ENCODE results near the gene DCK. TPM values are rescaled to one million over a fixed set of nuclear protein-coding genes. Genes with fewer than 3 reads are reported as not detected.

DCK gene
- total RNA-seq, 1 experiment from 2014 or later: 12.9 TPM

DNA sequence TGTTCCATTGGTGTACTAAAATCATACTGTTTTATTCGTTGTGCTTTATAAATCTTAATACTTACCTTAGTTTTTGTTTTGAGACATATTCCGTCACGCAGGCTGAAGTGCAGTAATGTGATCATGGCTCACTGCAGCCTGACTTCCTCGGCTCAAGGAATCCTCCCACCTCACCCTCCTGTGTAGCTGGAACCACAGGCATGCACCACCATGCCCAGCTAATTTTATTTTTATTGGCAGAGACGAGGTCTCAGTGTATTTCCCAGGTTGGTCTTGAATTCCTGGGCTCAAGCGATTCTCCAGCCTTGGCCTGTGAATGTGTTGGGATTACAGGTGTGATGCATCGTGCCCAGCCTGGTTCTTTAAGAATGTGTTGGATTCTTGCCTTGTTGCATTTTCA is 24.4 kb upstream of the DCK start:
- Mint-ChIP-seq H3K27me3 (ENCODE audit: unreplicated experiment) (no peaks in the 10 kb centered on the region), H3K4me1 (ENCODE audit: low read depth, unreplicated experiment) (no peaks in the 10 kb centered on the region), H3K4me3 (ENCODE audit: low read depth, unreplicated experiment) (no peak overlapping the region), H3K27ac (ENCODE audit: unreplicated experiment) (no peak overlapping the region), H3K36me3 (ENCODE audit: insufficient read depth, unreplicated experiment) (no peaks in the 10 kb centered on the region), H3K9me3 (ENCODE audit: low read depth, unreplicated experiment) (no peaks in the 10 kb centered on the region)
- CTCF ChIA-PET: no interaction called here
- TF ChIP-seq CTCF (IDR thresholded peaks at IDR 0.05; ENCODE audit: unreplicated experiment): no peak
- BruUV-seq (replicated peaks): no TSS peak
- intact Hi-C loops (cut with micrococcal nuclease; ENCODE audit: unreplicated experiment): no loop called here
- no peak for DNase-seq

GRCh38 chr4:70976252-70976651 is 17.2 kb upstream of the DCK start:
- TF ChIP-seq CTCF (IDR thresholded peaks at IDR 0.05; ENCODE audit: unreplicated experiment): no peak
- no peaks in the 10 kb centered on the region for H3K4me1 Mint-ChIP-seq (ENCODE audit: low read depth, unreplicated experiment)
- DNase-seq: no peak
- H3K36me3 Mint-ChIP-seq (ENCODE audit: insufficient read depth, unreplicated experiment): no peaks in the 10 kb centered on the region
- H3K4me3 Mint-ChIP-seq (ENCODE audit: low read depth, unreplicated experiment): no peak overlapping the region
- CTCF ChIA-PET: no interaction called here
- H3K9me3 Mint-ChIP-seq (ENCODE audit: low read depth, unreplicated experiment): no peaks in the 10 kb centered on the region
- H3K27me3 Mint-ChIP-seq (ENCODE audit: unreplicated experiment): no peaks in the 10 kb centered on the region
- no TSS peak for BruUV-seq (replicated peaks)
- no peak overlapping the region for H3K27ac Mint-ChIP-seq (ENCODE audit: unreplicated experiment)
- intact Hi-C loops (cut with micrococcal nuclease; ENCODE audit: unreplicated experiment): no loop called here

DNA sequence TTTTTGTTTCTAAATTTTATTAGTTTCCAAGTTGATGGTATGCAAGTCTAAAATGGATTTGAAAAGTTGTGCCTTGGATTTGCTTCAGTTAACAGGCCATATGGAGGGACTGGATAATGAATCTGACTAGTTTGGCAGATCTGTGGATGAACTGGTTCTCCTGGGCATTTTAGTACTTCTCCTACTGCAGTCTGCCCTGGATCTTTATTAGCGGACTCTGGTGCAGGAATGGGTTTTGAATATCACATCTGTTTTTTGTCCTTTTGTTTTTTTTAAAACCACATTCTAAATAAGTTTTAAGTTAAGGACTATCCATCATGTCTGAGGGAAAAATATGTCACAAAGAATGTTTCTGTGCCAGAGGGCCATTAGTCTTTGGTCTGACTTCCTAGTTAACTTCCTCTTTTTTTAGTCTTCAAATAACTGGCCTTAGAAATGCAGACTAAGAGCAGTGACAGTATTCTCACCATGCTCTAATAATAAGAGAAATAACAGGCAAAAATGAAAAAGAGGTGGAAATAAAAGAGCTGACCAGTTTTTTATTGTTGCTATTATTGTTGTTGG is 13.9 kb upstream of the DCK start:
- no peaks in the 10 kb centered on the region for H3K4me1 Mint-ChIP-seq (ENCODE audit: low read depth, unreplicated experiment)
- no peaks in the 10 kb centered on the region for H3K9me3 Mint-ChIP-seq (ENCODE audit: low read depth, unreplicated experiment)
- no peaks in the 10 kb centered on the region for H3K27me3 Mint-ChIP-seq (ENCODE audit: unreplicated experiment)
- no peak for DNase-seq
- no peak for TF ChIP-seq CTCF (IDR thresholded peaks at IDR 0.05; ENCODE audit: unreplicated experiment)
- no peak overlapping the region for H3K27ac Mint-ChIP-seq (ENCODE audit: unreplicated experiment)
- intact Hi-C loops (cut with micrococcal nuclease; ENCODE audit: unreplicated experiment): no loop called here
- H3K36me3 Mint-ChIP-seq (ENCODE audit: insufficient read depth, unreplicated experiment): no peaks in the 10 kb centered on the region
- CTCF ChIA-PET: no interaction called here
- no TSS peak for BruUV-seq (replicated peaks)
- H3K4me3 Mint-ChIP-seq (ENCODE audit: low read depth, unreplicated experiment): no peak overlapping the region

DNA sequence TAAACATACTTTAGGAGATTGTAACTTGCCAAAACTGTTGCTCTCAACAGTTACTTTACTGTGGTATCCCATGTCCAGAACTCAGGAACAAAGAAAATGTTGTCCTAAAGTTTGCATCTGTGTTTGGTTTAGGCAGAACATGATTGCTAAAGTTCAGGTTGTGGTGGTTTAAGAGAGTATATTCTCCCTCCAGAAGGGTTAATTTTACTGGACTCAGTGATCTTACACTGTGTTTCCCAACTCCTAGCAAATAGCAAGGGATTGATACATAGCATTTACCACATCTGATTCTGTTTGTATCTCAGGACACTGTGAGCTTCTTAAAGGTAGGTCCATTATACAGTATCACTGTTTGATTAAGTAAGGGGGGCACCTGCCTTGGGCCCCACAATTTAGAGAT is 13.3 kb upstream of the DCK start:
- H3K36me3 Mint-ChIP-seq (ENCODE audit: insufficient read depth, unreplicated experiment): no peaks in the 10 kb centered on the region
- H3K27ac Mint-ChIP-seq (ENCODE audit: unreplicated experiment): no peak overlapping the region
- intact Hi-C loops (cut with micrococcal nuclease; ENCODE audit: unreplicated experiment): no loop called here
- H3K4me3 Mint-ChIP-seq (ENCODE audit: low read depth, unreplicated experiment): no peak overlapping the region
- no peaks in the 10 kb centered on the region for H3K27me3 Mint-ChIP-seq (ENCODE audit: unreplicated experiment)
- no peaks in the 10 kb centered on the region for H3K4me1 Mint-ChIP-seq (ENCODE audit: low read depth, unreplicated experiment)
- no peaks in the 10 kb centered on the region for H3K9me3 Mint-ChIP-seq (ENCODE audit: low read depth, unreplicated experiment)
- CTCF ChIA-PET: no interaction called here
- no peak for DNase-seq
- BruUV-seq (replicated peaks): no TSS peak
- TF ChIP-seq CTCF (IDR thresholded peaks at IDR 0.05; ENCODE audit: unreplicated experiment): no peak
